ENCODE results near the gene PEX11B. TPM values are rescaled to one million over a fixed set of nuclear protein-coding genes. Genes with fewer than 3 reads are reported as not detected.

Gene PEX11B
- total RNA-seq (10 to 100 TPM; 35.0 to 37.6 TPM), polyA plus RNA-seq (ENCODE audit: insufficient read length in 2 of 2) (10 to 100 TPM; 51.7 to 52.0 TPM)
- long read RNA-seq, donor 1, transcript PEX11B-201 (4 exons, 1,740 nt) = major isoform, 33 of 33 reads
- long read RNA-seq, donor 1, partial matches to known transcripts = 0 of 33 reads
- long read RNA-seq, donor 1, other reads (novel, unspliced or antisense) = 0 of 33 reads
- long read RNA-seq, donor 2, transcript PEX11B-201 (4 exons, 1,740 nt) = major isoform, 7 of 7 reads
- long read RNA-seq, donor 2, partial matches to known transcripts = 0 of 7 reads
- long read RNA-seq, donor 2, other reads (novel, unspliced or antisense) = 0 of 7 reads
- long read RNA-seq, donor 3, transcript PEX11B-201 (4 exons, 1,740 nt) = major isoform, 5 of 5 reads
- long read RNA-seq, donor 3, partial matches to known transcripts = 0 of 5 reads
- long read RNA-seq, donor 3, other reads (novel, unspliced or antisense) = 0 of 5 reads
- long read RNA-seq, donor 4, transcript PEX11B-201 (4 exons, 1,740 nt) = major isoform, 16 of 23 reads
- long read RNA-seq, donor 4, partial matches to known transcripts = 7 of 23 reads
- long read RNA-seq, donor 4, other reads (novel, unspliced or antisense) = 0 of 23 reads

DNA sequence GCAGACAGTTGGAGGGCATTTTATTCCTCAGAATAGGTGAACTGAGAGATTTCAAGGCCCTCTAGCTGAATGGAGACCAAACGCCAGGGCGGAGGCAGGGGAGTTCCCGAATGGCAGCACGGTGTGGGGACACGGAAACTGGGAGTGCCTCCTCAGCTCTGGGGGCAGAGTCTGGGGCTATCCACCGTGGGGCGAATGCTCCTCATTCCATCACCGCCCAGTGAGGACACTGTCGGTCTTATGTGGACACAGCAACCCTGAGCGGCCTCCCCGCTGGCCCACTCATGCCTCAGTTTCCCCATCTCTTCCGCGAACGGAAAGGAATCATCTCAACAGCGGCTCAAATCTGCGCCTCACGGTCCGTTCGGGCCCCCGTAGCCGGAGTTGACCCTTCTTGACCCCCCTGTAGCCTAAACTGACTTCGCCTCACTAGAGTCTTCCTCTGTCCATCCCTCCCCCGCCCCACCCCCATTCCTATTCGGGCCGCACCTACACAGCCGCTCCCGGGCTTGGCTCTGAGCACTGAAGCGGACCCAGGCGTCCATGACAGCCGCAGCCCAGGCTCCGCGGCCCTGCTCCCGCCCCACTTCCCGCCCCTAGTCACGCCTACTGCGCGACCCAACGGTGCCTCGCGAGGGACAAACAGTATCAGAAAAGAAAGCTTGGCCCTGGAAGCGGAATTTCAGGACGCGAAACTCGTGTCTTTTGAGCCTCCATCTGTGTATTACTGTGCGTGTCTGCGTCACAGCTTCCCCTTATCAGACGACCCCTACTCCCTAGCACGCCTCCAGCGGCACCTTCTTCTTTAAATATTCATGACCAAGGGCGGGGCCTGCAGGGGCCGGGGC is at the start of gene PEX11B:
PEX11B (minus strand) TSS at position 574 of the 848 bp plus-strand sequence; CDS start at position 545, 29 bp downstream.
- under 1% methylated on average over 49 of the region's 51 CpGs for WGBS (ENCODE audit: insufficient coverage)
- Histone ChIP-seq H3K36me3 (ENCODE audit: control insufficient read depth, insufficient read depth, low read length) (peaks cover 11% of the 10 kb centered on the region), H3K27me3 (ENCODE audit: control insufficient read depth, insufficient read depth, low read length) (no peaks in the 10 kb centered on the region), H3K9me3 (ENCODE audit: control insufficient read depth, insufficient read depth, low read length) (no peaks in the 10 kb centered on the region), H3K27ac (ENCODE audit: low read depth, low read length) (peak within 1 kb of the TSS; percentile 94), H3K4me1 (ENCODE audit: control insufficient read depth, insufficient read depth, low read length) (peaks cover 21% of the 10 kb centered on the region), H3K4me3 (ENCODE audit: low read depth, low read length) (peak within 1 kb of the TSS; percentile 96)
- peak; percentile 85 to 99 (median 92) for DNase-seq (ENCODE audit: low read depth in 4 of 6, low spot score in 6 of 6)

DNA sequence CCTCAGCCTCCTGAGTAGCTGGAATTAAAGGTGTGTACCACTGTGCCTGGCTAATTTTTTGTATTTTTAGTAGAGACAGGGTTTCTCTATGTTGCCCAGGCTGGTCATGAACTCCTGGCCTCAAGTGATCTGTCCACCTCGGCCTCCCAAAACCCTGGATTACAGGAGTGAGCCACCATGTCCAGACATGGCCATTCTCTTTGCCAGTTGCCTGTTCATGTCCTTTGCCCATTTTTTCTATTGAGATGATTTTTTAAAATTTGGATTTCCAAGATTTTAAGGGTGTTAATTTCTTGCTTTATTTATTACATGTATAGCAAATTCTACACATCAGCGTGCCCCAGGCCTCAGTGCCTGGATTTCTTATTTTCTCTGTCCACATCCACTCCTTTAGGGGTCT is 48.8 kb upstream of the PEX11B start:
- Histone ChIP-seq H3K27me3 (ENCODE audit: control insufficient read depth, insufficient read depth, low read length) (no peaks in the 10 kb centered on the region), H3K27ac (ENCODE audit: low read depth, low read length) (no peak overlapping the region), H3K9me3 (ENCODE audit: control insufficient read depth, insufficient read depth, low read length) (peaks cover 5% of the 10 kb centered on the region), H3K36me3 (ENCODE audit: control insufficient read depth, insufficient read depth, low read length) (no peaks in the 10 kb centered on the region), H3K4me3 (ENCODE audit: low read depth, low read length) (no peak overlapping the region), H3K4me1 (ENCODE audit: control insufficient read depth, insufficient read depth, low read length) (peaks cover 19% of the 10 kb centered on the region)
- 71% methylated on average over 1 of the region's 2 CpGs for WGBS (ENCODE audit: insufficient coverage)
- no peak for DNase-seq (ENCODE audit: low read depth in 4 of 6, low spot score in 6 of 6)

DNA sequence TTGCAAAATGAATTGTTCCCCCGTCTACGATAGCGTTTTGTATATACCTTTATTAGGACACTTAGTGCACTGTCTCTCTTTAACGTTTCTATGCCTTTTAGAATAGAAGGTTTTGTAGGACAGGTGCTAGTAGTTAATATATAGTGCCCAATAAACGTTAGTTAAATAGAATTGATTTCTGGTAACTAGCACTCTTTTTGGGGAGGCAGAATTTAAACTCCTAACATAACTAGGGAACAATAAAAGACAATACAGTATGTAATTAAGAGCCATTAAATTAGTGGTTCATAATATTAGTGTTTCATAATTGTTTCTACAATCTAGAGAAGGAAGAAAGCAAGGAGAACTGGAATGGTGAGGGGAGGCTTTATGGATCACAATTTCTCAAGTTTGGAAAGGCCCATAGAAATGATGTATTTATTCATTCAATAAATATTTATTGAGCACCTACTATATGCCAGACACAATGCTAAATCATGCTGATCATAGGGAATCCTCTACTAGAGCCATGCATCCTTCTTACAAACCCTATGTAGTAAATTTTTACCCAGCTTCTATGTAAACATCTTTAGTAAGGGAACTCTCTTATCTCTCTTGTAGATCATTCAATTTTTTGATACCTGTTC is 46.7 kb upstream of the PEX11B start:
- no CpG with 5 or more reads among the region's 5 CpGs for WGBS (ENCODE audit: insufficient coverage)
- peak overlapping the region; percentile 96 for H3K27ac ChIP-seq (ENCODE audit: low read depth, low read length)
- no peaks in the 10 kb centered on the region for H3K36me3 ChIP-seq (ENCODE audit: control insufficient read depth, insufficient read depth, low read length)
- peaks cover 39% of the 10 kb centered on the region for H3K4me1 ChIP-seq (ENCODE audit: control insufficient read depth, insufficient read depth, low read length)
- H3K27me3 ChIP-seq (ENCODE audit: control insufficient read depth, insufficient read depth, low read length) = no peaks in the 10 kb centered on the region
- no peak for DNase-seq (ENCODE audit: low read depth in 4 of 6, low spot score in 6 of 6)
- peaks cover 5% of the 10 kb centered on the region for H3K9me3 ChIP-seq (ENCODE audit: control insufficient read depth, insufficient read depth, low read length)
- peak overlapping the region; percentile 64 for H3K4me3 ChIP-seq (ENCODE audit: low read depth, low read length)

DNA sequence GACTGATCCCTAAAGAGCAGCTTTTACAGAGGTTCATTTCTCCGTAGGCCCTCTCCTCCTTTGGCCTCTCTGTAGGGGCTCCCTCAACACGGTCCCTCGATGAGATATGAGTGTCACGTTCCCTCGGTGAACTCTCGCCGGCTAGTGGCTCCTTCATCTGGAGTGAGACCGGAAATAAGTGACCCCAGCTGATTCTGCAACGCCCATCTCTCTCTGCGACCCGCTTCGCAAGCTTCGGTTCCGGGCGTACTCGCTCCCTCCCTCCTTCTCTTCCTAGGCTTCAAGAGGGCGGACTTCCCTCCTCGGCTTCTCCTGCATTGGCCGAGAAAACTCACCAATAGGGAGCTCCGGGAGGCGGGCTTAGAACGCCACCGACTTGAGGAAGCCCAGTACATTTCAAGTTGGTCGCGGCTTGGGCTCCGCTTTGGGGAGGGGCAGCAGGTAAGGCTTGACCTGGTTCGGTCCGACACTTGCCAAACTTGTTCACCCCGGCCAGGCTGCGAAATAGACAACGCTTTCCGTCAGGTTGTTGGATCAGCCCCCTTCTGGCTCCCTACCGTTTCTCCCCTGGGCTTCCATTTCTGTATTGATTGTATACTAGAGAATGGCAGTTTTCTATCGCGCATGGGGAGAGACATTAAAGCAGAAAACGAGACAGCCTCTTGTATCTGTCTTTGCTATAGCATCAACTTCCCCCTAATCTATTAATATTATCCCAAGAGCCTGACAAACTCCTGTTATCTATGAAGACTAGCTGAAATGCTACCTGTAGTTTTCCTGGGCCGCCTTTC is 46.0 kb upstream of the PEX11B start, which contains the start of the genes ANKRD34A and POLR3GL:
ANKRD34A (minus strand) TSS at position 248 of the 791 bp plus-strand sequence. CDS start 2,816 bp downstream, outside the sequence.
POLR3GL (plus strand) TSS at position 363 of the 791 bp plus-strand sequence. CDS start 10,176 bp downstream, outside the sequence.
- H3K9me3 ChIP-seq (ENCODE audit: control insufficient read depth, insufficient read depth, low read length) = peaks cover 5% of the 10 kb centered on the region
- no peaks in the 10 kb centered on the region for H3K36me3 ChIP-seq (ENCODE audit: control insufficient read depth, insufficient read depth, low read length)
- peak within 1 kb of the TSS; percentile 64 for H3K4me3 ChIP-seq (ENCODE audit: low read depth, low read length)
- peak within 1 kb of the TSS; percentile 96 for H3K27ac ChIP-seq (ENCODE audit: low read depth, low read length)
- under 1% methylated on average over 26 of the region's 37 CpGs for WGBS (ENCODE audit: insufficient coverage)
- no peaks in the 10 kb centered on the region for H3K27me3 ChIP-seq (ENCODE audit: control insufficient read depth, insufficient read depth, low read length)
- peaks cover 42% of the 10 kb centered on the region for H3K4me1 ChIP-seq (ENCODE audit: control insufficient read depth, insufficient read depth, low read length)
- DNase-seq (ENCODE audit: low read depth in 4 of 6, low spot score in 6 of 6) = peak; percentile 90 to 99 (median 94)

GRCh38 chr1:145963265-145964019 is 44.9 kb upstream of the PEX11B start:
- H3K9me3 ChIP-seq (ENCODE audit: control insufficient read depth, insufficient read depth, low read length) = peaks cover 5% of the 10 kb centered on the region
- H3K27me3 ChIP-seq (ENCODE audit: control insufficient read depth, insufficient read depth, low read length) = no peaks in the 10 kb centered on the region
- DNase-seq (ENCODE audit: low read depth in 4 of 6, low spot score in 6 of 6) = peak in 2 of 6 donors; percentile 55 to 56
- no peaks in the 10 kb centered on the region for H3K36me3 ChIP-seq (ENCODE audit: control insufficient read depth, insufficient read depth, low read length)
- WGBS (ENCODE audit: insufficient coverage) = 29% methylated on average over 3 of the region's 5 CpGs
- H3K4me1 ChIP-seq (ENCODE audit: control insufficient read depth, insufficient read depth, low read length) = peaks cover 42% of the 10 kb centered on the region
- peak overlapping the region; percentile 64 for H3K4me3 ChIP-seq (ENCODE audit: low read depth, low read length)
- H3K27ac ChIP-seq (ENCODE audit: low read depth, low read length) = peak overlapping the region; percentile 96

DNA sequence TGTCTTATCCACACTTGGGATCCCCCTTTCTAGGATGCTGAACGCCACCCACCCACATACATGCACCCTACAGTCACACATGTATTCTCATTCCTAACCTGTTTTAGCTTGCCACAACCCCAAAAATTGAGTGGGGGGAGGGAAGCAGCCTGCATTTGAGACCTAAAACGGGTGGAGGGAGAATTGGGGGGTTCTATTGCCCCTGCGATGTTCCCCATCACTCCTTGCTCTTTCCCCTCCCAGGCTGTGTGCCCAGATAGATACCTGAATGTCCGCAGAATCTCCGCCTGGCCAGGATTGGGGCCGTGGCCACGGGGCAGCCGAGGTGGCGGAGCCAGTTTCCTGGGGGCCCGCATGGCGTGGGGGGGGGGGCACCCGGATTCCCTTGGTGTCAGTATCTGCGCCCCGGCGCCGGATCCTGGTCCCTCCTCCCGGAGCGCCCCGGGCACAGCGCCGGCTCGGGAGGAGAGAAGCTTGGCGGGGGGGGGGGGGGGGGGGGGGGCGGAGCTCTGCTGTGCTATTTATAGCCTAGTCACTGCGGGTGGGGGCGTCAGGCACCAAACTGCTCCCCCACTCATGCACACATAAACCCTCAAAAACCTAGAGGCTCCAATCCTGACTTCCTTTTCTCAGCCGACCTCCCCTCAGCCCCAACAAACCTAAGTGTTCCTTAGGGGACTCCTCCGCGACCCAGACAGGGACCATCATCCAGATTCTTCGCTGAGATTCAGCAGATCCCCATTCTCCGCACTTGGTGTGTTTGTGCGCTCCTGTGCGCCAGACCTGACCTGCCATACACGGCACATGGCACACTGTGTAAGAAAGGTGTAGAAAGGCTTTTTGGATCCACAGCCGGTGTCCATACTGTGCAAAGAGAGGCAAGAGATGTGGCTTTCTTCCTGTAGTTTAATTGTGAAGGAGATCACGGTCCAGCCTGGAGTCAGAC is 43.9 kb upstream of the PEX11B start:
- Histone ChIP-seq H3K4me1 (ENCODE audit: control insufficient read depth, insufficient read depth, low read length) (peaks cover 42% of the 10 kb centered on the region), H3K27me3 (ENCODE audit: control insufficient read depth, insufficient read depth, low read length) (no peaks in the 10 kb centered on the region), H3K27ac (ENCODE audit: low read depth, low read length) (peak overlapping the region; percentile 96), H3K36me3 (ENCODE audit: control insufficient read depth, insufficient read depth, low read length) (no peaks in the 10 kb centered on the region), H3K9me3 (ENCODE audit: control insufficient read depth, insufficient read depth, low read length) (peaks cover 4% of the 10 kb centered on the region), H3K4me3 (ENCODE audit: low read depth, low read length) (peak overlapping the region; percentile 93)
- 4% methylated on average over 14 of the region's 36 CpGs for WGBS (ENCODE audit: insufficient coverage)
- DNase-seq (ENCODE audit: low read depth in 4 of 6, low spot score in 6 of 6) = peak in 3 of 6 donors; percentile 23 to 79 (median 78)

- Histone ChIP-seq H3K27me3 (ENCODE audit: control insufficient read depth, insufficient read depth, low read length) (no peaks in the 10 kb centered on the region), H3K27ac (ENCODE audit: low read depth, low read length) (peak overlapping the region; percentile 94), H3K36me3 (ENCODE audit: control insufficient read depth, insufficient read depth, low read length) (no peaks in the 10 kb centered on the region), H3K4me3 (ENCODE audit: low read depth, low read length) (peak overlapping the region; percentile 93), H3K4me1 (ENCODE audit: control insufficient read depth, insufficient read depth, low read length) (peaks cover 42% of the 10 kb centered on the region), H3K9me3 (ENCODE audit: control insufficient read depth, insufficient read depth, low read length) (no peaks in the 10 kb centered on the region)
- DNase-seq (ENCODE audit: low read depth in 4 of 6, low spot score in 6 of 6) = peak in 3 of 6 donors; percentile 59 to 92 (median 81)
- under 1% methylated on average over 50 of the region's 57 CpGs for WGBS (ENCODE audit: insufficient coverage)
Measured at GRCh38 chr1:145961425-145962156, 43.1 kb upstream of the PEX11B start.

Data from spinal cord (tissue), 10 donors.